ENCODE data around the gene SIRT4.

The SIRT4 gene

DNA sequence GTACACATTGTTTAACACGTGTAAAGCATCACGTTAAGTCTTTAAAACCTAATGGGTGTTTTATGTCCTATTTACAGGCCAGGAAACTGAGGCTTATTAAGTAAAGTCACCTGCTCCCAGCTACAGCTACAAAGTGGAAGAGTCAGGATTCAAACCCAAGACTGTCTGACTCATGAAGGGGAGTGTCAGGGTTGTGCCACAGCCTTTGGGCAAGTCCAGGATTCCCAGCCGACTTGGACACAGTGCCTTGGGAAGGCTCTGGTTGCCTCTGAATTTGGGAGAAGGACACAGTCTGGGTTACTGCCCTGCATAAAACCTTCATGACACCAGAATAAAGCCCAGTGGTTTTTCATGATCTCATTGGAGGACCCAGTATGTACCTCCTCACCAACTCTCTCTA lies 17.7 kb upstream of the SIRT4 start:
- 88 to 100% methylated on average over 1 to 3 of the region's 3 CpGs for WGBS, 2 experiments (ENCODE audit: insufficient coverage in 2 of 2)
- Histone ChIP-seq H3K9me3 (ENCODE audit: control insufficient read depth, low read length) (no peaks in the 10 kb centered on the region), H3K4me3 (ENCODE audit: extremely low read depth, insufficient read depth, low read length, poor library complexity, severe bottlenecking) (no peak overlapping the region), H3K27ac (ENCODE audit: low read depth, low read length, severe bottlenecking) (no peak overlapping the region), H3K36me3 (ENCODE audit: control insufficient read depth, insufficient read depth, low read length) (no peaks in the 10 kb centered on the region), H3K4me1 (ENCODE audit: control insufficient read depth, insufficient read depth, low read length, poor library complexity, severe bottlenecking) (peaks cover 14% of the 10 kb centered on the region)

GRCh38 chr12:120286768-120287490 lies 15.2 kb upstream of the SIRT4 start:
- Histone ChIP-seq H3K4me3 (ENCODE audit: extremely low read depth, insufficient read depth, low read length, poor library complexity, severe bottlenecking) (no peak overlapping the region), H3K36me3 (ENCODE audit: control insufficient read depth, insufficient read depth, low read length) (no peaks in the 10 kb centered on the region), H3K27ac (ENCODE audit: low read depth, low read length, severe bottlenecking) (peak overlapping the region; percentile 3), H3K4me1 (ENCODE audit: control insufficient read depth, insufficient read depth, low read length, poor library complexity, severe bottlenecking) (peaks cover 21% of the 10 kb centered on the region), H3K9me3 (ENCODE audit: control insufficient read depth, low read length) (no peaks in the 10 kb centered on the region)
- WGBS, 2 experiments (ENCODE audit: insufficient coverage in 2 of 2), result 77 to 80% methylated on average over 5 to 6 of the region's 7 CpGs

DNA sequence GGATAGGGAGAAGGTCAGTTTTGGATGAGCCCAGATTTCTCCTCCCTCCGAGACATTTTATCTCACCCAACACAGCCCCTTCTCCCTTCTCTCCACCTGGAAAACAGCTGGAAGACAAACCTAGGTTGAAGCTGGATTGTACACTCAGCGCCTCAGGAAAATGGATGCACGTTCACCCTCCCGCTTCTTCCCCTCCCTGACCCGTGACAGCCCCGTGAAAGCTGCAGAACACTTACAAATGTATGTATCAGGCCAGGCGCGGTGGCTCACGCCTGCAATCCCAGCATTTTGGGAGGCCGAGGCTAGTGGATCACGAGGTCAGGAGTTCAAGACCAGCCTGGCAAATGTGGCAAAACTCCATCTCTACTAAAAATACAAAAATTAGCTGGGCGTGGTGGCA lies 14.6 kb upstream of the SIRT4 start:
- Histone ChIP-seq H3K4me3 (ENCODE audit: extremely low read depth, insufficient read depth, low read length, poor library complexity, severe bottlenecking) (no peak overlapping the region), H3K4me1 (ENCODE audit: control insufficient read depth, insufficient read depth, low read length, poor library complexity, severe bottlenecking) (peaks cover 21% of the 10 kb centered on the region), H3K9me3 (ENCODE audit: control insufficient read depth, low read length) (no peaks in the 10 kb centered on the region), H3K36me3 (ENCODE audit: control insufficient read depth, insufficient read depth, low read length) (no peaks in the 10 kb centered on the region), H3K27ac (ENCODE audit: low read depth, low read length, severe bottlenecking) (no peak overlapping the region)
- WGBS, 2 experiments (ENCODE audit: insufficient coverage in 2 of 2), result 91 to 93% methylated on average over 10 to 11 of the region's 12 CpGs

DNA sequence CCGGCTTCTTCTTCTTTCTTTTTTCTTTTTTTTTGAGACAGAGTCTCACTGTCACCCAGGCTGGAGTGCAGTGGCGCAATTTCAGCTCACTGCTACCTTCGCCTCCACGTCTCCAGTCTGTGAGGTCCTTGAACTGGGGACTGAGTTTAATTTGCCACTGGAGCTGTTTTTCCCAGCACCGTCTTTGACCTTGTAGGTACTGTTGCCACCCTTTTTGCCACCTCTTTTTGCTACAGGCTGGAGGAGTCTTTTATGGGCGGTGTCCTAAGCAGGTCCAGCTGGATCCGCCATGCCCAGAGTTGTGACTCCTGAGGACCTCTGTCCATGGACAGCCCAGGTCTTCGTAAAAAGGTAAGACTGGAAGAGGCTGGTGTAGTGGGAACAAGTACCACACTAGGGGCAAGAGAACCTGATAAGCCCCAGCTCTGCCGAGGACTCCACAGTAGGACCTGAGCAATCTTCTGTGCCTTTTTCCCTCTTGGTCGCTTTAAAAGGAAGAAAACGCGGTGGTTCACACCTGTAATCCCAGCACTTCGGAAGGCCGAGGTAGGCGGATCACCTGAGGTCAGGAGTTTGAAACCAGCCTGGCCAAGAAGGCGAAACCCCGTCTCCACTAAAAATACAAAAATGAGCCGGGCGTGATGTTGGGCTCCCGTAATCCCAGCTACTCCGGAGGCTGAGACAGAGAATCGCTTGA lies 11.4 kb upstream of the SIRT4 start:
- peak overlapping the region; percentile 100 for H3K27ac ChIP-seq (ENCODE audit: low read depth, low read length, severe bottlenecking)
- H3K4me3 ChIP-seq (ENCODE audit: extremely low read depth, insufficient read depth, low read length, poor library complexity, severe bottlenecking), result peak overlapping the region; percentile 12
- no peaks in the 10 kb centered on the region for H3K9me3 ChIP-seq (ENCODE audit: control insufficient read depth, low read length)
- peaks cover 16% of the 10 kb centered on the region for H3K4me1 ChIP-seq (ENCODE audit: control insufficient read depth, insufficient read depth, low read length, poor library complexity, severe bottlenecking)
- WGBS, 2 experiments (ENCODE audit: insufficient coverage in 2 of 2), result 56 to 60% methylated on average over 21 of the region's 22 CpGs
- H3K36me3 ChIP-seq (ENCODE audit: control insufficient read depth, insufficient read depth, low read length), result no peaks in the 10 kb centered on the region

DNA sequence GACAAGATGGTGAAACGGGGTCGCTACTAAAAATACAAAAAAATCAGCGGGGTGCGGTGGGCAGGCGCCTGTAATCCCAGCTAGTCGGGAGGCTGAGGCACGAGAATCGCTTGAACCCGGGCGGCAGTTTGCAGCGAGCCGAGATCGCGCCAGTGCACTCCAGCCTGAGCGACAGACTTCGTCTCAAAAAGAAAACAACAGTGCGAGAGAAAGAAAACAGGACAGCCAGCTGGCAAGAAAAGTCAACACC lies 9.8 kb upstream of the SIRT4 start:
- no peaks in the 10 kb centered on the region for H3K9me3 ChIP-seq (ENCODE audit: control insufficient read depth, low read length)
- H3K36me3 ChIP-seq (ENCODE audit: control insufficient read depth, insufficient read depth, low read length), result no peaks in the 10 kb centered on the region
- peaks cover 7% of the 10 kb centered on the region for H3K4me1 ChIP-seq (ENCODE audit: control insufficient read depth, insufficient read depth, low read length, poor library complexity, severe bottlenecking)
- 0% methylated on average over 9 to 16 of the region's 17 CpGs for WGBS, 2 experiments (ENCODE audit: insufficient coverage in 2 of 2)
- peak overlapping the region; percentile 100 for H3K27ac ChIP-seq (ENCODE audit: low read depth, low read length, severe bottlenecking)
- peak overlapping the region; percentile 41 for H3K4me3 ChIP-seq (ENCODE audit: extremely low read depth, insufficient read depth, low read length, poor library complexity, severe bottlenecking)

GRCh38 chr12:120292661-120293531 lies 9.2 kb upstream of the SIRT4 start, which contains the start of gene RNU4-1:
Gene RNU4-1, minus strand, starts transcription at chr12:120293237.
- Histone ChIP-seq H3K4me1 (ENCODE audit: control insufficient read depth, insufficient read depth, low read length, poor library complexity, severe bottlenecking) (peaks cover 7% of the 10 kb centered on the region), H3K4me3 (ENCODE audit: extremely low read depth, insufficient read depth, low read length, poor library complexity, severe bottlenecking) (peak within 1 kb of the TSS; percentile 41), H3K9me3 (ENCODE audit: control insufficient read depth, low read length) (no peaks in the 10 kb centered on the region), H3K36me3 (ENCODE audit: control insufficient read depth, insufficient read depth, low read length) (no peaks in the 10 kb centered on the region), H3K27ac (ENCODE audit: low read depth, low read length, severe bottlenecking) (peak within 1 kb of the TSS; percentile 100)
- 0% methylated on average over 21 to 25 of the region's 29 CpGs for WGBS, 2 experiments (ENCODE audit: insufficient coverage in 2 of 2)

GRCh38 chr12:120314220-120314619 lies 12.1 kb downstream of the SIRT4 start:
- Histone ChIP-seq H3K4me1 (ENCODE audit: control insufficient read depth, insufficient read depth, low read length, poor library complexity, severe bottlenecking) (peaks cover 3% of the 10 kb centered on the region), H3K27ac (ENCODE audit: low read depth, low read length, severe bottlenecking) (no peak overlapping the region), H3K4me3 (ENCODE audit: extremely low read depth, insufficient read depth, low read length, poor library complexity, severe bottlenecking) (no peak overlapping the region), H3K36me3 (ENCODE audit: control insufficient read depth, insufficient read depth, low read length) (no peaks in the 10 kb centered on the region), H3K9me3 (ENCODE audit: control insufficient read depth, low read length) (no peaks in the 10 kb centered on the region)
- 31 to 55% methylated on average over 4 to 5 of the region's 5 CpGs for WGBS, 2 experiments (ENCODE audit: insufficient coverage in 2 of 2)

DNA sequence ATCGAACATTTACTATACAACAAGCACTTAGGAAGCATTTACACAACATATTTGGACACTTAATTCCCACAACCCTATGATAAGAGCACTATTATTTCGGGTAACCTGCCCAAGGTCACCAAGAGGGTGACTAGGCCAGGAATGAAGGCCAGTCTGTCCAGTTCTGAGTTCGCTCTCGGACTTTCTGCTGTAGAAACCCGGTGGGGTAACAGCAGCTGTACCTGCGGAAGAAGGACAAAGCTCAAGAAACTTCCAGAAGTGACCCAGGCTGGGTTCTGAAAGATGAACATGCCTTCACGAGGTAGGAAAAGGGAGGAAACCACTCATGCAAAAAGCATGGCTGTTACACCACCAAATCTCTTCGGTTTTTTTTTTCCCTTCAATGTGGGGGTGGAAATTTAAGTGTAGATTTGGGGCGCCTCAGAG lies 14.7 kb downstream of the SIRT4 start:
- Histone ChIP-seq H3K9me3 (ENCODE audit: control insufficient read depth, low read length) (no peaks in the 10 kb centered on the region), H3K36me3 (ENCODE audit: control insufficient read depth, insufficient read depth, low read length) (no peaks in the 10 kb centered on the region), H3K4me1 (ENCODE audit: control insufficient read depth, insufficient read depth, low read length, poor library complexity, severe bottlenecking) (peaks cover 3% of the 10 kb centered on the region), H3K27ac (ENCODE audit: low read depth, low read length, severe bottlenecking) (peak overlapping the region; percentile 68), H3K4me3 (ENCODE audit: extremely low read depth, insufficient read depth, low read length, poor library complexity, severe bottlenecking) (peak overlapping the region; percentile 46)
- WGBS, 2 experiments (ENCODE audit: insufficient coverage in 2 of 2), result 79 to 89% methylated on average over 6 to 7 of the region's 9 CpGs

GRCh38 chr12:120317224-120318105 lies 15.3 kb downstream of the SIRT4 start:
- Histone ChIP-seq H3K9me3 (ENCODE audit: control insufficient read depth, low read length) (no peaks in the 10 kb centered on the region), H3K36me3 (ENCODE audit: control insufficient read depth, insufficient read depth, low read length) (no peaks in the 10 kb centered on the region), H3K4me3 (ENCODE audit: extremely low read depth, insufficient read depth, low read length, poor library complexity, severe bottlenecking) (peak overlapping the region; percentile 46), H3K4me1 (ENCODE audit: control insufficient read depth, insufficient read depth, low read length, poor library complexity, severe bottlenecking) (peaks cover 3% of the 10 kb centered on the region), H3K27ac (ENCODE audit: low read depth, low read length, severe bottlenecking) (peak overlapping the region; percentile 68)
- 4 to 8% methylated on average over 21 to 25 of the region's 42 CpGs for WGBS, 2 experiments (ENCODE audit: insufficient coverage in 2 of 2)
